ENCODE results near the gene KIAA0930.

KIAA0930 gene

GRCh38 chr22:45210577-45210976 is 30.1 kb downstream of the KIAA0930 start:
- no peak for FAIRE-seq
- DNase-seq (ENCODE audit: insufficient read length, low spot score): no peak
- no peak for TF ChIP-seq POLR2A (IDR thresholded peaks at IDR 0.05; ENCODE audit: low read depth, low read length)

GRCh38 chr22:45210174-45210573 is 30.5 kb downstream of the KIAA0930 start:
- FAIRE-seq (no peak), DNase-seq (ENCODE audit: insufficient read length, low spot score) (no peak)
- no peak for TF ChIP-seq POLR2A (IDR thresholded peaks at IDR 0.05; ENCODE audit: low read depth, low read length)

- FAIRE-seq (no peak), DNase-seq (ENCODE audit: insufficient read length, low spot score) (peak; percentile 29)
- TF ChIP-seq POLR2A (IDR thresholded peaks at IDR 0.05; ENCODE audit: low read depth, low read length): no peak
Measured at GRCh38 chr22:45208993-45209838, 31.5 kb downstream of the KIAA0930 start.

GRCh38 chr22:45208696-45208992 is 32.0 kb downstream of the KIAA0930 start:
- TF ChIP-seq POLR2A (IDR thresholded peaks at IDR 0.05; ENCODE audit: low read depth, low read length): no peak
- no peak for FAIRE-seq
- no peak for DNase-seq (ENCODE audit: insufficient read length, low spot score)

- TF ChIP-seq POLR2A (IDR thresholded peaks at IDR 0.05; ENCODE audit: low read depth, low read length): no peak
- DNase-seq (ENCODE audit: insufficient read length, low spot score) (no peak), FAIRE-seq (no peak)
Measured at GRCh38 chr22:45207981-45208664, 32.6 kb downstream of the KIAA0930 start.

- no peak for TF ChIP-seq POLR2A (IDR thresholded peaks at IDR 0.05; ENCODE audit: low read depth, low read length)
- DNase-seq (ENCODE audit: insufficient read length, low spot score) (no peak), FAIRE-seq (no peak)
Measured at GRCh38 chr22:45207533-45207932, 33.2 kb downstream of the KIAA0930 start.

GRCh38 chr22:45206233-45206632 is 34.5 kb downstream of the KIAA0930 start:
- no peak for TF ChIP-seq POLR2A (IDR thresholded peaks at IDR 0.05; ENCODE audit: low read depth, low read length)
- FAIRE-seq: no peak
- DNase-seq (ENCODE audit: insufficient read length, low spot score): no peak

GRCh38 chr22:45205276-45205925 is 35.3 kb downstream of the KIAA0930 start:
- DNase-seq (ENCODE audit: insufficient read length, low spot score) (no peak), FAIRE-seq (no peak)
- no peak for TF ChIP-seq POLR2A (IDR thresholded peaks at IDR 0.05; ENCODE audit: low read depth, low read length)

- DNase-seq (ENCODE audit: insufficient read length, low spot score) (no peak), FAIRE-seq (no peak)
- TF ChIP-seq POLR2A (IDR thresholded peaks at IDR 0.05; ENCODE audit: low read depth, low read length): no peak
Measured at GRCh38 chr22:45204819-45205218, 35.9 kb downstream of the KIAA0930 start.

GRCh38 chr22:45204241-45204640 is 36.5 kb downstream of the KIAA0930 start:
- FAIRE-seq: no peak
- no peak for TF ChIP-seq POLR2A (IDR thresholded peaks at IDR 0.05; ENCODE audit: low read depth, low read length)
- DNase-seq (ENCODE audit: insufficient read length, low spot score): no peak

- DNase-seq (ENCODE audit: insufficient read length, low spot score): no peak
- no peak for TF ChIP-seq POLR2A (IDR thresholded peaks at IDR 0.05; ENCODE audit: low read depth, low read length)
- FAIRE-seq: no peak
Measured at GRCh38 chr22:45203150-45203951, 37.3 kb downstream of the KIAA0930 start.

GRCh38 chr22:45202333-45203149 is 38.2 kb downstream of the KIAA0930 start:
- TF ChIP-seq POLR2A (IDR thresholded peaks at IDR 0.05; ENCODE audit: low read depth, low read length): no peak
- FAIRE-seq (no peak), DNase-seq (ENCODE audit: insufficient read length, low spot score) (no peak)

GRCh38 chr22:45201678-45202332 is 38.9 kb downstream of the KIAA0930 start:
- no peak for TF ChIP-seq POLR2A (IDR thresholded peaks at IDR 0.05; ENCODE audit: low read depth, low read length)
- DNase-seq (ENCODE audit: insufficient read length, low spot score): no peak

More at GRCh38 chr22:45201678-45202332, 38.9 kb downstream of the KIAA0930 start:
- no peak for FAIRE-seq
